Muscle of leg (tissue), 11 donors: ENCODE data around the gene GPR4. TPM values are rescaled to one million over a fixed set of nuclear protein-coding genes. Genes with fewer than 3 reads are reported as not detected.

Source experiments
- DNase-seq: peaks from one replicate; pipeline ENCODE4 v3.0.0; 2013
- H3K27ac ChIP-seq: one replicate; pipeline ENCODE4 v1.5.1; 2013; ENCODE audit warnings: mild to moderate bottlenecking, low read length, control low read depth
- H3K27me3 ChIP-seq: one replicate; pipeline ENCODE4 v1.6.1; 2013; ENCODE audit warnings: low read length; ENCODE audit not compliant: control insufficient read depth, insufficient read depth
- H3K36me3 ChIP-seq: one replicate; pipeline ENCODE4 v1.6.1; 2013; ENCODE audit warnings: low read length; ENCODE audit not compliant: control insufficient read depth, insufficient read depth
- H3K4me1 ChIP-seq: one replicate; pipeline ENCODE4 v1.6.1; 2013; ENCODE audit warnings: low read length; ENCODE audit not compliant: control insufficient read depth, insufficient read depth
- H3K4me3 ChIP-seq: one replicate; pipeline ENCODE4 v1.5.1; 2013; ENCODE audit warnings: low read length, control low read depth
- H3K9me3 ChIP-seq: replicated peaks from 2 replicates; pipeline ENCODE4 v1.6.1; 2013; ENCODE audit warnings: low read depth, low read length; ENCODE audit not compliant: control insufficient read depth
- WGBS: methylation state at CpG from one replicate; pipeline ENCODE4 v1.1.5; 2013; ENCODE audit warnings: missing lambda C conversion rate; ENCODE audit not compliant: insufficient coverage; 5-methylcytosine and 5-hydroxymethylcytosine counted together
- polyA plus RNA-seq, 8 donors: library from polyadenylated mRNA; unstranded; fragments of 120-200 nt; gene quantifications; one replicate each; pipeline versions ENCODE4 v1.2.1 to v1.2.3, GENCODE V29; 2013; ENCODE audit warnings: inconsistent platforms in 1 of 8, low replicate concordance in 1 of 8; ENCODE audit not compliant: insufficient read length in 8 of 8, insufficient read depth in 1 of 8
- total RNA-seq: library from RNA; stranded (reverse); fragments of 120-200 nt; gene quantifications from one replicate; pipeline ENCODE4 v1.2.4, GENCODE V29; 2013

GPR4 gene
- total and polyA plus RNA-seq, 9 donors, result 0.44 to 3.2 (median 2.1) TPM

GRCh38 chr19:45600340-45600885 is 1.6 kb downstream of the GPR4 start:
- Histone ChIP-seq H3K4me1 (peaks cover 34% of the 10 kb centered on the region), H3K9me3 (no peaks in the 10 kb centered on the region), H3K36me3 (no peaks in the 10 kb centered on the region), H3K27ac (no peak overlapping the region), H3K4me3 (no peak overlapping the region), H3K27me3 (peaks cover 82% of the 10 kb centered on the region)
- DNase-seq, result no peak
- 17% methylated on average over 3 of the region's 5 CpGs for WGBS

GRCh38 chr19:45599286-45599685 is 2.7 kb downstream of the GPR4 start:
- Histone ChIP-seq H3K4me1 (peaks cover 34% of the 10 kb centered on the region), H3K36me3 (no peaks in the 10 kb centered on the region), H3K9me3 (no peaks in the 10 kb centered on the region), H3K27me3 (peaks cover 83% of the 10 kb centered on the region), H3K27ac (no peak overlapping the region), H3K4me3 (no peak overlapping the region)
- DNase-seq, result no peak
- WGBS, result 2% methylated on average over 11 of the region's 13 CpGs

GRCh38 chr19:45598267-45599001 is 3.6 kb downstream of the GPR4 start:
- 7% methylated on average over 16 of the region's 22 CpGs for WGBS
- no peak for DNase-seq
- Histone ChIP-seq H3K27me3 (peaks cover 81% of the 10 kb centered on the region), H3K4me3 (no peak overlapping the region), H3K9me3 (no peaks in the 10 kb centered on the region), H3K4me1 (peaks cover 34% of the 10 kb centered on the region), H3K27ac (no peak overlapping the region), H3K36me3 (no peaks in the 10 kb centered on the region)

- peaks cover 76% of the 10 kb centered on the region for H3K27me3 ChIP-seq
- H3K27ac ChIP-seq, result no peak overlapping the region
- no peaks in the 10 kb centered on the region for H3K9me3 ChIP-seq
- no peak overlapping the region for H3K4me3 ChIP-seq
- no peak for DNase-seq
- WGBS, result no CpG with 5 or more reads among the region's 5 CpGs
- no peaks in the 10 kb centered on the region for H3K36me3 ChIP-seq
- peaks cover 34% of the 10 kb centered on the region for H3K4me1 ChIP-seq
These were observed 4.4 kb downstream of the GPR4 start for GRCh38 chr19:45597425-45598111.

- Histone ChIP-seq H3K9me3 (no peaks in the 10 kb centered on the region), H3K4me3 (no peak overlapping the region), H3K27me3 (peaks cover 73% of the 10 kb centered on the region), H3K27ac (no peak overlapping the region), H3K36me3 (no peaks in the 10 kb centered on the region), H3K4me1 (peaks cover 29% of the 10 kb centered on the region)
- WGBS, result 48% methylated on average over 4 of the region's 6 CpGs
- DNase-seq, result no peak
These were observed 6.2 kb downstream of the GPR4 start for GRCh38 chr19:45595814-45596213.

GRCh38 chr19:45593520-45593919 is 8.5 kb downstream of the GPR4 start:
- H3K9me3 ChIP-seq, result no peaks in the 10 kb centered on the region
- DNase-seq, result no peak
- no peak overlapping the region for H3K4me3 ChIP-seq
- peaks cover 12% of the 10 kb centered on the region for H3K4me1 ChIP-seq
- H3K27ac ChIP-seq, result no peak overlapping the region
- WGBS, result no CpG with 5 or more reads among the region's 1 CpG
- peaks cover 55% of the 10 kb centered on the region for H3K27me3 ChIP-seq
- no peaks in the 10 kb centered on the region for H3K36me3 ChIP-seq

- H3K9me3 ChIP-seq, result no peaks in the 10 kb centered on the region
- H3K4me1 ChIP-seq, result peaks cover 1% of the 10 kb centered on the region
- no peaks in the 10 kb centered on the region for H3K36me3 ChIP-seq
- H3K27ac ChIP-seq, result no peak overlapping the region
- 34% methylated on average over 3 of the region's 4 CpGs for WGBS
- no peak overlapping the region for H3K4me3 ChIP-seq
- peaks cover 44% of the 10 kb centered on the region for H3K27me3 ChIP-seq
- DNase-seq, result no peak
These were observed 9.6 kb downstream of the GPR4 start for GRCh38 chr19:45592366-45592765.

- DNase-seq, result no peak
- 92% methylated on average over 19 of the region's 21 CpGs for WGBS
- H3K27ac ChIP-seq, result no peak overlapping the region
- H3K9me3 ChIP-seq, result no peaks in the 10 kb centered on the region
- no peaks in the 10 kb centered on the region for H3K36me3 ChIP-seq
- H3K4me3 ChIP-seq, result no peak overlapping the region
- no peaks in the 10 kb centered on the region for H3K4me1 ChIP-seq
- peaks cover 36% of the 10 kb centered on the region for H3K27me3 ChIP-seq
These were observed 10.4 kb downstream of the GPR4 start for GRCh38 chr19:45591638-45592005.

GRCh38 chr19:45591004-45591637 is 10.9 kb downstream of the GPR4 start:
- Histone ChIP-seq H3K9me3 (no peaks in the 10 kb centered on the region), H3K4me3 (no peak overlapping the region), H3K27ac (no peak overlapping the region), H3K4me1 (no peaks in the 10 kb centered on the region), H3K36me3 (no peaks in the 10 kb centered on the region), H3K27me3 (peaks cover 31% of the 10 kb centered on the region)
- 42% methylated on average over 41 of the region's 48 CpGs for WGBS
- DNase-seq, result no peak

GRCh38 chr19:45590300-45591003 is 11.6 kb downstream of the GPR4 start:
- DNase-seq, result no peak
- Histone ChIP-seq H3K9me3 (no peaks in the 10 kb centered on the region), H3K27ac (no peak overlapping the region), H3K4me1 (peaks cover under 1% of the 10 kb centered on the region), H3K4me3 (no peak overlapping the region), H3K36me3 (no peaks in the 10 kb centered on the region), H3K27me3 (peaks cover 26% of the 10 kb centered on the region)
- WGBS, result 40% methylated on average over 14 of the region's 15 CpGs
